ENCODE measurements around the gene JPH4. TPM values are rescaled to one million over a fixed set of nuclear protein-coding genes. Genes with fewer than 3 reads are reported as not detected.

Gene JPH4
- total and polyA plus RNA-seq, 2 donors (not counting 3 experiments of a cell fraction or from before 2014, with no cell fraction given), result 0.06 TPM; not detected in 1

DNA sequence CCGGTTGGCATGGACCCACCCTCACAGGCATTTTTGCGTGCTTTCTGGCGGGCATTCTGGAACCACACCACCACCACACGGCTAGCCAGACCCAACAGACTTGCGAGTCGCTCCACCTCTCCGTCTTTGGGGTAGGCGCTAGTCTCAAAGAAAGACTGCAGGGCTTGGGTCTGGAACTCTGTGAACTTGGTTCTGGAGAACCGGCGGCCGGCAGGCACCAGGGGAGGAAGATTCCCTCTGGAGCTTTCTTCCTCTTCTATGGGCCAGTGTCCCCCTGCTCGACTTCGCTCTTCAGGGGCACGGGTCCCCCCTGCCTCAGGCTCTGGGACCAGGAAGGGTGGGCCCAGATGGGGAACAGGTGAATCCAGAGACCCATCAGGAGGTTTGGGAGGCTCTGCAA lies 53.6 kb downstream of the JPH4 start:
- BruUV-seq (replicated peaks), result no TSS peak
- CTCF ChIA-PET, result interaction anchor here (3.0 kb wide), 1 partner anchor 34 kb away, joined by 13 read pairs; no protein-coding TSS in a partner anchor

DNA sequence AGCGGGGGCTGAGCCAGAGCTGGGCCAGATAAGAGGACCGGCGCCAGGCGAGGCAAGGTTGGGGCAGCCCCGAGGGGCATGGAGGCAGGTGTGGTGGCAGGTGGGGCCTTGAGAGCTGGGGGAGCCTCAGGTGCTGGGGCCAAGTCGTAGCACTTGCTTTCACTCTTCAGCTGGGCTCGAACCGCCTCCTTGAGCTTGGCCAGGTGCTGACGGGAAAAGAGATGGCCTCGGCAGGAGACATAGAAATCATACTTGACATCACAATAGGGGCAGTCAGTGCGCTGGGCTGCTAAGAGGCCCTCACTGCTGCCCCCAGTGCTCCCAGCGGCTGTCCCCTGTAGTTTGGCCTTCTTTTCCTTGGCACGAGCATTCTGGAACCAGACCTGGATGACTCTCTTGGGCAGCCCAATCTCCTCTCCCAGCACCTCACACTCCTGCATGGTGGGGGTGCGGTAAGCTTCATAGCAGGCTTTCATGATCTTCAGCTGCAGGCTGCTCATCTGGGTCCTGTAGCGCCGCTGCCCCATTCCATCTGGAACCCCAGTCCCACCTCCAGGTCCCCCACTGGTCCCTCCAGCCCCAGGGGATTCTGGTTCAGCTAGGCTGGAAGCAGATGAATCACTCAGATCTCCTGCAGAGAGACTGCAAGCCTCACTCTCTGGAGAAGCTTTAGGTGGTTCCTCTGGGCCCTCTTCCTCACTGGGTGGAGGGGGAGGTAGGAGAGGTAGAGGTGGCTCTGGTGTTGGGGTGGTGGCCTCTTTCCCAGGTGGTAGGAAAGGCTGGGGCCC lies 55.2 kb downstream of the JPH4 start:
- Histone ChIP-seq H3K9me1 (replicated peaks; ENCODE audit: control insufficient read depth, extremely low read depth, insufficient read depth, low read length) (no peaks in the 10 kb centered on the region), H3K9me3 (replicated peaks; ENCODE audit: control insufficient read depth, insufficient read depth, low read length) (no peaks in the 10 kb centered on the region), H3K27me3 (ENCODE audit: control insufficient read depth in 2 of 2, insufficient read depth in 2 of 2, low read length in 2 of 2) (no peaks in the 10 kb centered on the region), H3K4me3 (replicated peaks in 1 of 3; ENCODE audit: insufficient read depth in 1 of 3, low read depth in 1 of 3, low read length in 3 of 3) (no peak overlapping the region), H2AFZ (ENCODE audit: low read depth, low read length) (no peak overlapping the region), H3K79me2 (ENCODE audit: control insufficient read depth, insufficient read depth, low read length) (no peaks in the 10 kb centered on the region), H3K4me2 (ENCODE audit: insufficient read depth, low read length) (no peak overlapping the region), H3K9ac (replicated peaks; ENCODE audit: extremely low read depth, insufficient read depth, low read length) (no peak overlapping the region), H4K20me1 (replicated peaks; ENCODE audit: control insufficient read depth, extremely low read depth, insufficient read depth, low read length) (no peaks in the 10 kb centered on the region), H3K4me1 (ENCODE audit: control insufficient read depth, extremely low read depth, insufficient read depth, low read length) (no peaks in the 10 kb centered on the region), H3K36me3 (ENCODE audit: control insufficient read depth in 2 of 2, extremely low read depth in 1 of 2, insufficient read depth in 2 of 2, low read length in 2 of 2) (no peaks in the 10 kb centered on the region), H3K27ac (ENCODE audit: insufficient read depth, low read depth, low read length) (no peak overlapping the region)
- DNase-seq (ENCODE audit: low read depth, low spot score) (no peak), FAIRE-seq (no peak)
- intact Hi-C loops (cut with micrococcal nuclease) (no loop called here), dilution Hi-C loops (cut with MboI; ENCODE audit: extremely low pct_ligation_motif_present, low sequenced_read_pairs) (no loop called here)
- no TSS peak for BruUV-seq (replicated peaks)
- CTCF ChIA-PET, result interaction anchor here (3.0 kb wide), 1 partner anchor 36 kb away, joined by 13 read pairs; no protein-coding TSS in a partner anchor
- POLR2A ChIA-PET, result no interaction called here
- TF ChIP-seq POLR2A (IDR thresholded peaks at IDR 0.05; ENCODE audit: low read depth, low read length) (no peak), JUN (IDR thresholded peaks at IDR 0.05; ENCODE audit: borderline replicate concordance, insufficient read depth, insufficient read length, low read depth) (no peak), FOS (IDR thresholded peaks at IDR 0.05; ENCODE audit: borderline replicate concordance, insufficient read depth, low read length) (no peak), POLR2AphosphoS5 (IDR thresholded peaks at IDR 0.05; ENCODE audit: insufficient read depth, low read depth, low read length) (no peak), MYC (IDR thresholded peaks at IDR 0.05; ENCODE audit: low read depth, low read length) (no peak), EZH2 (IDR thresholded peaks at IDR 0.05; ENCODE audit: borderline replicate concordance, low read depth, low read length, severe bottlenecking) (no peak), GATA2 (IDR thresholded peaks at IDR 0.05; ENCODE audit: insufficient read depth, insufficient read length, low read depth, low read length) (no peak)
- TF ChIP-seq, protein P1, sequence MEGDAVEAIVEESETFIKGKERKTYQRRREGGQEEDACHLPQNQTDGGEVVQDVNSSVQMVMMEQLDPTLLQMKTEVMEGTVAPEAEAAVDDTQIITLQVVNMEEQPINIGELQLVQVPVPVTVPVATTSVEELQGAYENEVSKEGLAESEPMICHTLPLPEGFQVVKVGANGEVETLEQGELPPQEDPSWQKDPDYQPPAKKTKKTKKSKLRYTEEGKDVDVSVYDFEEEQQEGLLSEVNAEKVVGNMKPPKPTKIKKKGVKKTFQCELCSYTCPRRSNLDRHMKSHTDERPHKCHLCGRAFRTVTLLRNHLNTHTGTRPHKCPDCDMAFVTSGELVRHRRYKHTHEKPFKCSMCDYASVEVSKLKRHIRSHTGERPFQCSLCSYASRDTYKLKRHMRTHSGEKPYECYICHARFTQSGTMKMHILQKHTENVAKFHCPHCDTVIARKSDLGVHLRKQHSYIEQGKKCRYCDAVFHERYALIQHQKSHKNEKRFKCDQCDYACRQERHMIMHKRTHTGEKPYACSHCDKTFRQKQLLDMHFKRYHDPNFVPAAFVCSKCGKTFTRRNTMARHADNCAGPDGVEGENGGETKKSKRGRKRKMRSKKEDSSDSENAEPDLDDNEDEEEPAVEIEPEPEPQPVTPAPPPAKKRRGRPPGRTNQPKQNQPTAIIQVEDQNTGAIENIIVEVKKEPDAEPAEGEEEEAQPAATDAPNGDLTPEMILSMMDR (IDR thresholded peaks at IDR 0.05; ENCODE audit: extremely low read depth in 1 of 2, insufficient read depth in 1 of 2, low read depth in 1 of 2, low read length in 2 of 2), result no peak
- TF ChIP-seq, protein P2, sequence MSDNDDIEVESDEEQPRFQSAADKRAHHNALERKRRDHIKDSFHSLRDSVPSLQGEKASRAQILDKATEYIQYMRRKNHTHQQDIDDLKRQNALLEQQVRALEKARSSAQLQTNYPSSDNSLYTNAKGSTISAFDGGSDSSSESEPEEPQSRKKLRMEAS (IDR thresholded peaks at IDR 0.05; ENCODE audit: insufficient read depth, insufficient read length), result no peak

More for the DNA sequence above, 53.6 kb downstream of the JPH4 start:
- POLR2A ChIA-PET, result no interaction called here
- no peaks in the 10 kb centered on the region for H3K27me3 ChIP-seq (ENCODE audit: control insufficient read depth in 2 of 2, insufficient read depth in 2 of 2, low read length in 2 of 2)
- TF ChIP-seq JUN (IDR thresholded peaks at IDR 0.05; ENCODE audit: borderline replicate concordance, insufficient read depth, insufficient read length, low read depth) (no peak), POLR2A (IDR thresholded peaks at IDR 0.05; ENCODE audit: low read depth, low read length) (no peak), POLR2AphosphoS5 (IDR thresholded peaks at IDR 0.05; ENCODE audit: insufficient read depth, low read depth, low read length) (no peak), FOS (IDR thresholded peaks at IDR 0.05; ENCODE audit: borderline replicate concordance, insufficient read depth, low read length) (no peak), GATA2 (IDR thresholded peaks at IDR 0.05; ENCODE audit: insufficient read depth, insufficient read length, low read depth, low read length) (no peak)
- intact Hi-C loops (cut with micrococcal nuclease), result no loop called here
- no peaks in the 10 kb centered on the region for H3K9me1 ChIP-seq (replicated peaks; ENCODE audit: control insufficient read depth, extremely low read depth, insufficient read depth, low read length)
- H3K4me3 ChIP-seq (replicated peaks in 1 of 3; ENCODE audit: insufficient read depth in 1 of 3, low read depth in 1 of 3, low read length in 3 of 3), result no peak overlapping the region
- dilution Hi-C loops (cut with MboI; ENCODE audit: extremely low pct_ligation_motif_present, low sequenced_read_pairs), result no loop called here
- no peaks in the 10 kb centered on the region for H3K4me1 ChIP-seq (ENCODE audit: control insufficient read depth, extremely low read depth, insufficient read depth, low read length)
- H3K79me2 ChIP-seq (ENCODE audit: control insufficient read depth, insufficient read depth, low read length), result no peaks in the 10 kb centered on the region
- H3K9ac ChIP-seq (replicated peaks; ENCODE audit: extremely low read depth, insufficient read depth, low read length), result no peak overlapping the region
- H3K9me3 ChIP-seq (replicated peaks; ENCODE audit: control insufficient read depth, insufficient read depth, low read length), result no peaks in the 10 kb centered on the region
- no peak overlapping the region for H3K4me2 ChIP-seq (ENCODE audit: insufficient read depth, low read length)
- no peak overlapping the region for H2AFZ ChIP-seq (ENCODE audit: low read depth, low read length)
- H3K36me3 ChIP-seq (ENCODE audit: control insufficient read depth in 2 of 2, extremely low read depth in 1 of 2, insufficient read depth in 2 of 2, low read length in 2 of 2), result no peaks in the 10 kb centered on the region
- FAIRE-seq, result no peak
- H4K20me1 ChIP-seq (replicated peaks; ENCODE audit: control insufficient read depth, extremely low read depth, insufficient read depth, low read length), result no peaks in the 10 kb centered on the region
- no peak overlapping the region for H3K27ac ChIP-seq (ENCODE audit: insufficient read depth, low read depth, low read length)
- DNase-seq (ENCODE audit: low read depth, low spot score), result no peak
